ENCODE measurements around the gene CDC42BPA.

- TF ChIP-seq REST (IDR thresholded peaks at IDR 0.05; ENCODE audit: low read depth, low read length) (no peak), MAX (IDR thresholded peaks at IDR 0.05; ENCODE audit: low read depth) (no peak), GABPA (IDR thresholded peaks at IDR 0.05; ENCODE audit: low read depth) (no peak), GATA2 (CRISPR knock-in tag; IDR thresholded peaks at IDR 0.05) (no peak), POLR2AphosphoS5 (IDR thresholded peaks at IDR 0.05; ENCODE audit: low read depth, low read length) (no peak), CTCF (IDR thresholded peaks at IDR 0.05) (no peak), JUND (IDR thresholded peaks at IDR 0.05) (no peak), MXI1 (IDR thresholded peaks at IDR 0.05; ENCODE audit: low read depth, low read length) (no peak), EP300 (IDR thresholded peaks at IDR 0.05; ENCODE audit: borderline replicate concordance in 1 of 2, low read depth in 1 of 2, low read length in 1 of 2) (no peak)
Measured at GRCh38 chr1:227175611-227176010, 142.7 kb downstream of the CDC42BPA start.
